OCI-LY7 (cell line): ENCODE results near the gene LAPTM5.

Experiments used
- EZH2phosphoT487 ChIP-seq: fragments of 200-600 bp; sonication (generic); IDR thresholded peaks from 2 replicates; pipeline ENCODE4 v1.6.1; 2018; ENCODE audit warnings: low read depth, borderline replicate concordance, mild to moderate bottlenecking, mixed run types, antibody characterized with exemption, low read length, moderate library complexity, mixed read lengths
- TF ChIP-seq, protein P1 (sequence below): fragments of 200-600 bp; sonication (generic); conservative IDR thresholded peaks from 2 replicates; pipeline ENCODE4 v1.5.1; 2014; ENCODE audit warnings: mild to moderate bottlenecking, antibody characterized with exemption, low read length, moderate library complexity, mixed read lengths

DNA sequence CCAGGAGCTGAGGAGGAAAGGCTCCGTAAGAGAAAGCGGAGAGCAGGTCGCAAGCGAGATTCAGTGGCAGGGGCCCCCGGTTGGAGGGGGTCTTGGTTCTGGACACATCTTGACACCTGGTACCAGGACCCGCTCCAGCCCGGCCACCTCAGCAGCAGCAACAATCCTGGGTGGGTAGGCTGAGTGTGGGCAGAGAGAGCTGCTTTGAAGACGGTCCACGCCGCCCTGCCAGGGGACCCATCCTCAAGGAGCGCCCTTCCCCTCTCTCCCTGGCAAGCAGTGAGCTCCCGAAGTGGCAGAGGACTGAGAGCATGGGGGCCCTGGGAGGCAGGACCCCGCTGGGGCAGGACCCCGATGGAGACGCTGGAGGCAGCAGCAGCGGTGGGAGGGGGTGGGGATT, 35.6 kb upstream of the LAPTM5 start:
- TF ChIP-seq, protein P1, sequence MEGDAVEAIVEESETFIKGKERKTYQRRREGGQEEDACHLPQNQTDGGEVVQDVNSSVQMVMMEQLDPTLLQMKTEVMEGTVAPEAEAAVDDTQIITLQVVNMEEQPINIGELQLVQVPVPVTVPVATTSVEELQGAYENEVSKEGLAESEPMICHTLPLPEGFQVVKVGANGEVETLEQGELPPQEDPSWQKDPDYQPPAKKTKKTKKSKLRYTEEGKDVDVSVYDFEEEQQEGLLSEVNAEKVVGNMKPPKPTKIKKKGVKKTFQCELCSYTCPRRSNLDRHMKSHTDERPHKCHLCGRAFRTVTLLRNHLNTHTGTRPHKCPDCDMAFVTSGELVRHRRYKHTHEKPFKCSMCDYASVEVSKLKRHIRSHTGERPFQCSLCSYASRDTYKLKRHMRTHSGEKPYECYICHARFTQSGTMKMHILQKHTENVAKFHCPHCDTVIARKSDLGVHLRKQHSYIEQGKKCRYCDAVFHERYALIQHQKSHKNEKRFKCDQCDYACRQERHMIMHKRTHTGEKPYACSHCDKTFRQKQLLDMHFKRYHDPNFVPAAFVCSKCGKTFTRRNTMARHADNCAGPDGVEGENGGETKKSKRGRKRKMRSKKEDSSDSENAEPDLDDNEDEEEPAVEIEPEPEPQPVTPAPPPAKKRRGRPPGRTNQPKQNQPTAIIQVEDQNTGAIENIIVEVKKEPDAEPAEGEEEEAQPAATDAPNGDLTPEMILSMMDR: no peak
- TF ChIP-seq EZH2phosphoT487: no peak
